ENCODE results near the gene ARHGAP19. TPM values are rescaled to one million over a fixed set of nuclear protein-coding genes. Genes with fewer than 3 reads are reported as not detected.

ARHGAP19 gene
- total RNA-seq, 1 experiment from 2014 or later: 59.0 TPM

DNA sequence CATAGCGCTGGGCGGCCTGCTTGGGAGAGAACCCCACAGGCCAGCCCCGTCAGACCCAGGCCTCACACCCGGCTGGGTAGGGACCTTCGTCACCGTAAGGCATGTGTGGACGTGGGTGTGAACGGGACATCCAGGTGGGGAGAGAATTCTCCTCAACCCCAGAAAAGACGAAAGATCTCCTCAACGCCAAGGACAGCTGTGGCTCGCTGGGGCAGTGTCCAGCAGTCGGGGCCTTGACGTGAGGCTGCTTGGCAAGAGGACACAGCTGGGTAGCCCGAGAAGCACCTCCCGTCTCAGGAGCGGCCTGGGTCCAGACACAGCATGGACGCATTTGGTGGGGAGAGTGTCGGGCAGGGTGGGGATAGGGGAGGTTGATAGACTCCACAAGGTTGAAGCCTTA, 105.5 kb downstream of the ARHGAP19 start:
- Histone ChIP-seq H3K4me1 (ENCODE audit: insufficient read depth, low read length, poor library complexity, severe bottlenecking) (no peaks in the 10 kb centered on the region), H3K36me3 (ENCODE audit: insufficient read depth, low read length, poor library complexity, severe bottlenecking) (no peaks in the 10 kb centered on the region), H3K4me3 (ENCODE audit: low read depth, low read length, poor library complexity, severe bottlenecking) (no peak overlapping the region), H3K27me3 (replicated peaks; ENCODE audit: insufficient read depth, low read depth, low read length, poor library complexity) (peaks cover 39% of the 10 kb centered on the region), H3K9me3 (ENCODE audit: low read depth, low read length, poor library complexity, severe bottlenecking) (no peaks in the 10 kb centered on the region), H3K27ac (ENCODE audit: low read depth, low read length, poor library complexity, severe bottlenecking) (no peak overlapping the region)
- TF ChIP-seq, protein P1, sequence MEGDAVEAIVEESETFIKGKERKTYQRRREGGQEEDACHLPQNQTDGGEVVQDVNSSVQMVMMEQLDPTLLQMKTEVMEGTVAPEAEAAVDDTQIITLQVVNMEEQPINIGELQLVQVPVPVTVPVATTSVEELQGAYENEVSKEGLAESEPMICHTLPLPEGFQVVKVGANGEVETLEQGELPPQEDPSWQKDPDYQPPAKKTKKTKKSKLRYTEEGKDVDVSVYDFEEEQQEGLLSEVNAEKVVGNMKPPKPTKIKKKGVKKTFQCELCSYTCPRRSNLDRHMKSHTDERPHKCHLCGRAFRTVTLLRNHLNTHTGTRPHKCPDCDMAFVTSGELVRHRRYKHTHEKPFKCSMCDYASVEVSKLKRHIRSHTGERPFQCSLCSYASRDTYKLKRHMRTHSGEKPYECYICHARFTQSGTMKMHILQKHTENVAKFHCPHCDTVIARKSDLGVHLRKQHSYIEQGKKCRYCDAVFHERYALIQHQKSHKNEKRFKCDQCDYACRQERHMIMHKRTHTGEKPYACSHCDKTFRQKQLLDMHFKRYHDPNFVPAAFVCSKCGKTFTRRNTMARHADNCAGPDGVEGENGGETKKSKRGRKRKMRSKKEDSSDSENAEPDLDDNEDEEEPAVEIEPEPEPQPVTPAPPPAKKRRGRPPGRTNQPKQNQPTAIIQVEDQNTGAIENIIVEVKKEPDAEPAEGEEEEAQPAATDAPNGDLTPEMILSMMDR (conservative IDR thresholded peaks at IDR 0.05; ENCODE audit: low read depth, low read length): no peak
- no peak for TF ChIP-seq EZH2 (IDR thresholded peaks at IDR 0.05; ENCODE audit: borderline replicate concordance, low read depth, low read length, poor library complexity, severe bottlenecking)
- CTCF ChIA-PET: no interaction called here
- intact Hi-C loops (cut with micrococcal nuclease; ENCODE audit: unreplicated experiment): no loop called here
- POLR2A ChIA-PET (ENCODE audit: low non-redundant PET): no interaction called here
- DNase-seq (ENCODE audit: low spot score): no peak
- BruUV-seq (replicated peaks): no TSS peak

DNA sequence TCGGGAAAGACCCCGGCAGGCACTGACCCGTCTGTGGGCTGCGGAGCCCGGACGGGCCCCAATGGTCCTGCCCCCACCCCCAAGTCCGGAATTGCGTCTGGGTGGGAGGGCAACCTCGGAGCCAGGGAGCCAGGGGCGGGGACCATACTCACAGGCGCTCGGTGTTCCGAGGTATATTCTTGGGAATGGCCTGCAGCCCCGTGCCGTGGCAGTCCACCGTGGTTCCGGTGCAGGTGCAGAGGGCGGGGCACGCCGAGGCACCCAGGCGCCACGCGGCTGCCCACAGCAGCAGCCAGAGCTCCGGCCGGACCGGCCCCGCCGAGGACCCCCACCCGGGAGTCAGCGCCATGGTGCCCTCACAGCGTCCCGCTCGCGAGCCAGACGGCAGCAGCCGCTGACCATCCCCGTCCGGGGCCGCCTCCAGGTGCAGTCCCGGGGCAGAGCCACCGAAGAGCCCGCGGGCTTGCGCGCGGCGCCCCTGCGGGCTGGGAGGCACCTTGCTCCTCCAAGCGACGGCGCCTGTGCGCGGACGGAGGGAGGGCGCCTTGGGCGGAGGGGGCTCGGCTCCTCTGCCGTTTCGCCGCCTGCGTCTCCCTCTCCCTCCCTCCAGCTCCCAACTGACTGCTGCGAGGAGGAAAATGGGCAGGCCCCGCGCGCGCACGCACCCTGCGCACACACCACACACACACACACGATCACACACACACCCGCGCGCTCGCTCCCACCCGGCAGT, 106.9 kb downstream of the ARHGAP19 start, which contains the start of gene SLIT1:
TSS of gene SLIT1 (minus strand) at position 634 of the 733 bp plus-strand sequence. CDS start at position 349, 285 bp downstream.
- intact Hi-C loops (cut with micrococcal nuclease; ENCODE audit: unreplicated experiment): no loop called here
- BruUV-seq (replicated peaks): no TSS peak
- Histone ChIP-seq H3K27me3 (replicated peaks; ENCODE audit: insufficient read depth, low read depth, low read length, poor library complexity) (peaks cover 39% of the 10 kb centered on the region), H3K9me3 (ENCODE audit: low read depth, low read length, poor library complexity, severe bottlenecking) (no peaks in the 10 kb centered on the region), H3K4me3 (ENCODE audit: low read depth, low read length, poor library complexity, severe bottlenecking) (peak within 1 kb of the TSS; percentile 38), H3K4me1 (ENCODE audit: insufficient read depth, low read length, poor library complexity, severe bottlenecking) (peaks cover under 1% of the 10 kb centered on the region), H3K36me3 (ENCODE audit: insufficient read depth, low read length, poor library complexity, severe bottlenecking) (no peaks in the 10 kb centered on the region), H3K27ac (ENCODE audit: low read depth, low read length, poor library complexity, severe bottlenecking) (no peak within 1 kb of the TSS)
- ChIA-PET POLR2A (ENCODE audit: low non-redundant PET) (interaction anchor here (0.6 kb wide), 1 partner anchor 1884 kb away, joined by 3 read pairs; no protein-coding TSS in a partner anchor), CTCF (interaction anchor here (0.7 kb wide), 1 partner anchor 11 kb away, joined by 3 read pairs; no protein-coding TSS in a partner anchor)
- TF ChIP-seq EZH2 (IDR thresholded peaks at IDR 0.05; ENCODE audit: borderline replicate concordance, low read depth, low read length, poor library complexity, severe bottlenecking): no peak
- TF ChIP-seq, protein P1 (conservative IDR thresholded peaks at IDR 0.05; ENCODE audit: low read depth, low read length): no peak
- peak; percentile 14 for DNase-seq (ENCODE audit: low spot score)

DNA sequence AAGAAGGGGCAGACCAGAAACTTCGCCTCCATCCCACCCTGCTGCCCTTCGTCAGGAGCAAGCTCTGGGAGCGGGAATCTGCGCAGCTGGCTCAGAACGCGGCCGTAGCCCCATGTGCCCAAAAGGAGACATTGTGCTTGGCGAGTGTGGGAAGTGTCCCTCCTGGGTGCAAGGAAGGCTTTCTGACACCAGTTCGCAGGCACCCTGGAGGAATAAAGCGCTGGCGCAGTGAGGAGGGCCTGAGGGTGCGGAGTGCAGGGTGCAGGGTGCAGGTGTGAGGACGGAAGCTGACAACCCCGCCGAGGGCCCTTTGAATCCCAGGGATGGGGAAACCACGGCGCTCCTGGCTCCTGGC, 107.5 kb downstream of the ARHGAP19 start:
- BruUV-seq (replicated peaks): no TSS peak
- no peak for DNase-seq (ENCODE audit: low spot score)
- no peaks in the 10 kb centered on the region for H3K9me3 ChIP-seq (ENCODE audit: low read depth, low read length, poor library complexity, severe bottlenecking)
- H3K4me1 ChIP-seq (ENCODE audit: insufficient read depth, low read length, poor library complexity, severe bottlenecking): peaks cover 6% of the 10 kb centered on the region
- peaks cover 39% of the 10 kb centered on the region for H3K27me3 ChIP-seq (replicated peaks; ENCODE audit: insufficient read depth, low read depth, low read length, poor library complexity)
- no peak overlapping the region for H3K27ac ChIP-seq (ENCODE audit: low read depth, low read length, poor library complexity, severe bottlenecking)
- no peak overlapping the region for H3K4me3 ChIP-seq (ENCODE audit: low read depth, low read length, poor library complexity, severe bottlenecking)
- TF ChIP-seq, protein P1 (conservative IDR thresholded peaks at IDR 0.05; ENCODE audit: low read depth, low read length): no peak
- no peak for TF ChIP-seq EZH2 (IDR thresholded peaks at IDR 0.05; ENCODE audit: borderline replicate concordance, low read depth, low read length, poor library complexity, severe bottlenecking)
- CTCF ChIA-PET: no interaction called here
- intact Hi-C loops (cut with micrococcal nuclease; ENCODE audit: unreplicated experiment): no loop called here
- no peaks in the 10 kb centered on the region for H3K36me3 ChIP-seq (ENCODE audit: insufficient read depth, low read length, poor library complexity, severe bottlenecking)
- POLR2A ChIA-PET (ENCODE audit: low non-redundant PET): interaction anchor here (0.6 kb wide), 1 partner anchor 1885 kb away, joined by 3 read pairs; no protein-coding TSS in a partner anchor

All from A673 (cell line).